ENCODE data around the gene PARD3B.
"Not testable (repeated sequence)": the region's sequence is repeated elsewhere in the genome, so short reads cannot be mapped to it uniquely, and the experiment has no call there.

PARD3B gene

GRCh38 chr2:204541637-204542036, 3.6 kb upstream of the PARD3B start:
- no peak for DNase-seq

DNA sequence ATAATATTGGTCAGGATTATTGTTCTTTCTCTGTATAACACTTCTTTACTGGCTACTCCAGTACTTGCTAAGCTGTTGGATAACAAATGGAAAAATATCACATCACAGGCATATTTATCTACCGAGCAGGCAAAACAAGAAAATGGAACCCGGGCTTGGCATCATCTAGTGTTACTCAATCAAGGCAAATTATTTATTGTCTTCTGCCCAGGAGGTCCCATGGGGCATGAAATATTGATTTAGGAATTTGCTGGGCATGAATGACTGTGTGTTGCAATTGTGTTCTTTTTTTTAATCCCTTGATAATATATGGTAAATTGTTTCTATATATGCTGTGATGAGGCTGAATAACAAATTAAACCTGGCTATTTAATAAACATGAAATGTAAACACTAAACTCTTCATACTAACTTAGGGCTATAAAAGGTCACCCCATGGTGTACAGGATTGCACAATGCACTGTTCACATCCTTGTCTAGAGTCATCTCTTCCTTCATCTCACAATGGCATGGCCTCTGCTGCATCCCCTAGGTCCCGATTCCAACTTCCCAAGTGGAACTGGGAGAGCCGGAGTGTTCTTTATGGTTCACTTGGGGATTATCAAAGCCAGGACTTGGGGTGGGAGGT, 2.2 kb upstream of the PARD3B start:
- no peak for DNase-seq

DNA sequence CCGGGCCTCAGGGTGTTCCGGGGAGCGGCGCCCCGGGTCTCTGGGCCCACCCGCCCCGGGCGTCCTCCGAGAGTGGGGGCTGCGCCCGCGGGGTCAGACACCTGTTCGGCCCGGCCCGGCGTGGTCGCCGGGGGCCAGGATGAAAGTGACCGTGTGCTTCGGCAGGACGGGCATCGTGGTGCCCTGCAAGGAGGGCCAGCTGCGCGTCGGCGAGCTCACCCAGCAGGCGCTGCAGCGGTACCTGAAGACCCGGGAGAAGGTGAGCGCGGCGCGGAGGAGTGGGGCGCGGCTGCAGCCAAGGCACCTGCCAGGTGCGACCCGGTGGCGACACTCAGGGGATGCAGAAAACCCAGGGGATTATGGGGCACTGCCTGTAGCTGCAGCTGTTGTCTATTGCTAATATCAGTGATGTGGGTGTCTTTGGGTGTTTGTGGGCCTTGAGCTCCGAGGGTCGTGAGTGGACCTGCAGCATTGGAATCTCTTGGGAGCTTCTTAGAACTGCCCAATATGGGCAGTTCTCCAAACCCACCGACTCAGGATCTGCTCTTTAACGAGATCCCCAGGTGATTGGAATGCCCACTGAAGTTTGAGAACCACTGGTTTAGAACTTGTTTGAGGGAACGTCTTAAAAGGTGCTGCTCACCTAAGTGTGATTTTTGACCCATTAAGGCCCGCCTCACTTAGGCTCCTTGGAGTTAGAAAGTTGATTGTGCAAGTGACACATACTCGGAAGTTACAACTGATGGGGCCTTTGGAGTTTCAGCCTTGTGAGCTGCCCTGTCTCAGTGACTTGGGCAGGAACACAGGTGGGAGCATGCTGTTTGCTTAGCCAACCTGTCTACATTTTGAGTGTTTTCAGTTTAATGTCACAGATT, 823 bp downstream of the PARD3B start:
- no peak for DNase-seq

DNA sequence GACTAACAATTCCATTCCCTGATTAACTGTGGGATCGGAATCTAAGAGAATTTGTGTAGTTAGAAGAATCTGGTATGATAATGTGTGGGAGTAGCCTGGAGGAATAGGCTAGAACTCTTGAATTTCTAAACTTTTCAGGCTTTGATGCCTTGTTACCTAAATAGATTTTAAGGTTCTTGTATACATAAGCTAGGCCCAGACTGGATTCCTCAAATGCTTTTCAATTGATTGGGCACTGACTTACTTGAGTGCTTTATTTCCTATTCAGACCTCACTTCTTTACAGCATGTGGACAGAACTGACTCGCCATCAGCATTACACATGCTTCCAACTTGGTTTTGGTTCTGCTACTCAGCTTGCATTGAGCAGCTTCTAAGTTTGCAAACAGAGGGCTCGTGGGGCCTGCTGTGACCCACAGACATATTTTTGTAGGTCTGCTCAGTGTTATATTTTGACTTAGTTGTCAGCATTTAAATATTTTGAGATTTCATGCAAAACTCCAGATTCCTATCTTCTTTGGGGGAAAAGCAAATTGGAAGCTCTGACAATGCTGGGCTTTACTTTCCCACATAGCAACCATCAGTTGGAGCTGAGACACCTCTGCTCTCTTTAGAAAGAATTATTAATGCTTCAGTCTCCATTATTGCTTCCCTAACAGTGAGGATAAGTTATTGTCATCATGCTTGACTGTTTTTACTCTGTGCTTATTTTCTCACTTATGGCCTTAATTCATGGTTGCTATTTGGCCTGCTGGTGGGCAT, 5.7 kb downstream of the PARD3B start:
- DNase-seq: no peak

GRCh38 chr2:204551512-204551863, 6.2 kb downstream of the PARD3B start:
- no peak for DNase-seq

DNA sequence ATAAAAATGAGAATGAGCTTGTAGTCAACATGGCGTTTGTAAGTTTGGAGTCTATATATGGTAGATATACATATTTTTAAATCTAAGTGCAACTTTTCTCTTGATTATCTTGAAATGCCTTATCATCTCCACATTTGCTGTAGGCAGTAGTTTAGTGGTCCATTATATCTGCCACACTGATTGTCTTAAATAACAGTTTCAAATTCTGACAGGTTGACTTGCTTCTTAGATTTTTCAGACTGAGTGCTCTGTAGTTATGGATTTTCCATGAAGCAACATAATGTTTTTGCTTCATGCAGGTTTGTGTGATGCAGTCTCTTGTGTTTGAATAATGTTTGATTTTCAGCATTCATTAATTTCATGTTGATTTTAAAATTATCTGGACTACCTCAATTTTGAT, 12.3 kb downstream of the PARD3B start:
- DNase-seq: no peak

DNA sequence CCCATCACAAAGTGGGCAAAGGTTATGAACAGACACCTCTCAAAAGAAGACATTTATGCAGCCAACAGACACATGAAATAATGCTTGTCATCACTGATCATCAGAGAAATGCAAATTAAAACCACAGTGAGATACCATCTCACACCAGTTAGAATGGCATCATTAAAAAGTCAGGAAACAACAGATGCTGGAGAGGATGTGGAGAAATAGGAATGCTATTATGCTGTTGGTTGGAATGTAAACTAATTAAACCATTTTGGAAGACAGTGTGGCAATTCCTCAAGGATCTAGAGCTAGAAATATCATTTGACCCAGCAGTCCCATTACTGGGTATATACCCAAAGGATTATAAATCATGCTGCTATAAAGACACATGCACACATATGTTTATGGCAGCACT, 14.1 kb downstream of the PARD3B start:
- DNase-seq: not testable (repeated sequence)

DNA sequence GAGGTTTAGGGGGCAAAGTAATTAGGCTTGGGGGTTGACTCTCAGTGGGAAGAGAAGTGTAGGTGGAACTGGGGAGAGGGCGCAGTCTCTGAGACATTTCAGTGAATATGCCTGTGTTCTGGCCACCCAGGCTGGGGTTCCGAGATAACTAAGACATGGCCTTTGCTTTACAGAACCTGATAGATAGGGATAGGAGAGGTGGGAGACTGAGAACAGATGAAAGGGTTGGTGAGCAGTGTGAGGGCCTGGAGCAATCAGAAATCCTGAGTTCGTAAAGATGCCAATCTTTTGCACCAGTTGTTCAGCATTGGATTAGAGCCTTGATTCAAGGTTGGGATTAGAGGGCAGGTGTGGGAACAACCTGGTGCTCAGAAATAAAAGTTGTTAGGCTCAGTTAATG, 15.6 kb downstream of the PARD3B start:
- DNase-seq: no peak

- no peak for DNase-seq
These were observed 16.5 kb downstream of the PARD3B start for GRCh38 chr2:204561771-204562170.

- DNase-seq: no peak
These were observed 21.2 kb downstream of the PARD3B start for GRCh38 chr2:204566439-204566838.

GRCh38 chr2:204570421-204570820, 25.1 kb downstream of the PARD3B start:
- DNase-seq: no peak

GRCh38 chr2:204571041-204571440, 25.8 kb downstream of the PARD3B start:
- DNase-seq: no peak

GRCh38 chr2:204571911-204572310, 26.6 kb downstream of the PARD3B start:
- DNase-seq: no peak

- no peak for DNase-seq
These were observed 27.9 kb downstream of the PARD3B start for GRCh38 chr2:204573221-204573620.

DNA sequence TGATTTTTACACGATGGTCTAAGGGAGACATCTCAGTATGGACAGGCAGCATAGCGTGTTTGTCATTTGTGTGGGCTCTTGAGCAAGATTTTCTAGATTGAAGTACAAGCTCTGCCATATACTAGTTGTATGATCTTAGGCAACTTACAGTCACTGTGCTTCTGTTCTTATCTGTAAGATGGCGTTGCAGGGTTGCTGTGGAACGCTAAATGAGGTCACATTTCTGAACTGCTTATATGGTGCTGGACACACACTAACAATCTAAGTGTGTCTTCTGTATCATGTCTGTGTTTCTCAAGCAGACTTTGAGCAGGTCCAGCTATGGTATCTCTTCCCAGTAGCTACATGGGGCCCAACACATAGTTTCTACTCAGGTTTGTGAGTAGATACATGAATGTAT, 29.2 kb downstream of the PARD3B start:
- DNase-seq: no peak

- DNase-seq: no peak
These were observed 30.2 kb downstream of the PARD3B start for GRCh38 chr2:204575463-204575862.

- DNase-seq: no peak
These were observed 31.2 kb downstream of the PARD3B start for GRCh38 chr2:204576362-204576979.

DNA sequence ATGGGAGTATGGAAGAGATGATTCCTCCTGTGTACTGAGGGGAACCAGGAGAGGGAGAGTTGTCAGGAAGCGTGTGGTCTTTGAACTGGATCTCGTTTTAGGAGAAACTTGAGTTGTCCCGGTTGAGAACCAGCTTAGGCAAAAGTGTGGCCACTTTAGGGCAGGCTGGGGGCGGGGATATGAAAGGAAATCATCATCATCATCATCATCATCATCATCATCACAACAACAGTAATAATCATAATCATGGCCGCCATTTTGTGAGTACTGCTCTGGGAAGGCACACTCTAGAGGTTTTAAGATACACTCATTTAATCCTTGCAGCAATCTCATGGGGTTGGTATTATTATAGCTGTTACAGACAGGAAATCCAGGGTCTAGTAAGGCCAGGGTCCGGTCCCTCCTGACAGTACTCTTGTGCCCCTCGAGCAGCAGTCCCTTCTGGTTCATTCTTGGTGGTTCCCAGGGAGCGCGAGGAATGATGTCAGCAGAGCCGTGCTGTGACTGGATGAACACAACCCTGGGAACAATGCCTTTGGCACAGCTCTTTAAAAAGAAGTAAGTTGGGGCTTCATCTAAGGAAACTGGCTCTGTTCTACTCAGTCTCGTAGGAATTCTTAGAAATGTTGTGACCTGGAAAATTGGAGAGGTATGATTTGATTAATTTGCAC, 33.8 kb downstream of the PARD3B start:
- no peak for DNase-seq

DNA sequence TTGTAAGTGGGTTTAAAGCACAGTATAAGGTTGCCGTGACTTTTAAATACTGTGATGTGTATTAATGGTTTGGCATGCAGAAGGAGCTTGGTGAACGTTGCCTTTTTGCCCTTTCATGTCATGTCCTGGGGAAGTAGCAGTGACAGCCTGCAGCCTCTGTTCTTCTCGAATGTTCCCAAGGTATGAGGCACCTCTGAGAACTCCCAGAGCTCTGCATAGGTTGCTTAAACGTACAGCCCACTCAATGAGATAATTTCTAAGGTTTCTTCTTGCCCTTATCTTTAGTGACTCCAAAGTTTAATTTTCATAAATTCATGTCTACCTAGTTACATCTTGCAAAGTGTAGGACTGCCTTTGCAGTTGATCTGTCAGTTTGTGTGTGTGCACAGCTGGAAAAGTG, 36.7 kb downstream of the PARD3B start:
- DNase-seq: no peak

GRCh38 chr2:204583773-204584172, 38.5 kb downstream of the PARD3B start:
- no peak for DNase-seq

GRCh38 chr2:204585930-204586329, 40.7 kb downstream of the PARD3B start:
- no peak for DNase-seq

DNA sequence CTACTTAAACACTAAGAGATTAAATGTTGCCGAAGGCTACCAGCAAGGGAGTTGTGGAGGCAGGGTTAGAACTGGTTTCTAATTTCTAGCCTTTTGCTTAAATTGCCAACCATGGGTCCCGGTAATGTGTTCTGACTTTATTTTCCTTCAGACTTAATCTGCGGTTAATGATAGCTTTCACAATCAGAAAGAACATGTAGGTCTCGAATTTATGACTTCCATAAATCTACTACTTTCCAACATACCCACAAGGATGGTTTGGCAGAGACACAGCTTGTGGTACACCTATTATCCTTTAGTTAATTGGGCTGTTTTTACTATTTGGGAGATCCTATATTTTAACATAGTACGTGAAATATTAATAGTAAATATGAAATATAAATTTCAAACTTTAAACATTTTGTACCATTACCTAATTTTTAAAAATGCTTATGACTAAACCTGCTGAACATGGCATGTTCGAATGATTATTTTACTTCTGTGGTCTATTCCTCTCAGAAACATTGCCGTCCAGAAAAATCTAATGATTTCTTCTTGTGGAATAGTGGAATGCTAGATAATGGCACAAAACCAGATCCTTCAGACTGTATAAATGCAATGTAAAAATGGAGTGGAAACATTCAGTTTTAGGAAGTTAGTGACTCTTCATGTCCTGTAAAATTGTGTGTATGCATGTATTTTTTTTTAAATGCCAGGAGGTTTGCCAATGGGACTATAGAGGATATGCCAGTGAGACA, 41.3 kb downstream of the PARD3B start:
- DNase-seq: no peak

Data from activated effector memory CD4-positive, alpha-beta T cell treated with Interleukin-2 at 50 U/mL for 16 hours (primary cell).